NCI-H2227 treated with DMSO at 0.1 percent for 48 hours (cell line): ENCODE results near the gene TTLL9.

Source experiments
- DNase-seq: peaks from one replicate; lab custom pipeline; 2025; lab: John Stamatoyannopoulos, UW

TTLL9 gene

DNA sequence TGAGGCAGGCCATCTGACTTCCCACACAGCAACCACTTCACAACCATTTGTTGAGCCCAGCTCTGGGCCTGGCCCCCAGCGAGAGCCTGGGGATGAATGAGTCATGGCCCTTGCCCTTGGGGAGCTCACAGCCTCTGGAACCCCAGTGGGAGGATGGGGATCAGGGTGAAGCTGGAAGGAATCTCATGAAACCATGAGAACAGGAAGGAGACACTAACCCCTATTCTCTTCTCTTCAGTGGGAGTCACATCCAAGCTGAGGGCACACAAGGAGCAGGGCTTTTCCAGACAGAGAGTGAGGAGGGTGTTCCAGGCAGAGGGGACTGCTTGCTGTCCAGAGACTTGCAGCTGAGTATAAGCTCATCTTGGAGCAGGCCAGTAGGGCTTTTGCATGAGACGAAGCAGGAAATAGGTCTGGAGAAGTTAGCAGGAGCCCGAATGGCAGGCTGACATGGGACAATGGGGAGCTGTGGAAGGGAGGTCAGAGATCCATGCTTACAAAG, 32.5 kb upstream of the TTLL9 start:
- no peak for DNase-seq

DNA sequence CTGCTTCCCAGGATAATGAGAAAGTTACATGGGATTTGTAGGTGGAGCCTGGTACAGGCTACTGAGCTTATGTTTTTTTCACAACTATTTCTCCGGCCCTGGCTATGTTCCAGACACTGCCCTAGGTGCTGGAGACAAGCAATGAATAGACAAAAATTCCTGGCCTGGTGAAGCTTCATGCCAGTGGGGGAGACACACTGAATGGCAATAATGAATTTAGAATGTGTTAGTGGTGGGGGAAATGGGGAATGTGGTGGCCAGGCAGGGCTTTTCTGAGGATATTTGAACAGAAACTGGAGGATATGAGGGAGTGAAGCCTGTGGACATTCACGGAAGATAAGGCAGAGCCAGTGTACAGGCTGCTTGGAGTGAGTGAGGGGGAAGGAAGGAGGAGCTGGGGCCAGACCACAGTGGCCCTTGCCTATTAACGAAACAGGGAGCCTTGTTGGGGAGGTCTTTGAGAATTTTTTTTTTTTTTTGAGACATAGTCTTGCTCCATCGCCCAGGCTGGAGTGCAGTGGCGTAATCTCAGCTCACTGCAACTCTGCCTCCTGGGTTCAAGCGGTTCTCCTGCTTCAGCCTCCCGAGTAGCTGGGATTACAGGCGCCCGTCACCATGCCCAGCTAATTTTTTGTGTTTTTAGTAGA, 31.7 kb upstream of the TTLL9 start:
- no peak for DNase-seq

DNA sequence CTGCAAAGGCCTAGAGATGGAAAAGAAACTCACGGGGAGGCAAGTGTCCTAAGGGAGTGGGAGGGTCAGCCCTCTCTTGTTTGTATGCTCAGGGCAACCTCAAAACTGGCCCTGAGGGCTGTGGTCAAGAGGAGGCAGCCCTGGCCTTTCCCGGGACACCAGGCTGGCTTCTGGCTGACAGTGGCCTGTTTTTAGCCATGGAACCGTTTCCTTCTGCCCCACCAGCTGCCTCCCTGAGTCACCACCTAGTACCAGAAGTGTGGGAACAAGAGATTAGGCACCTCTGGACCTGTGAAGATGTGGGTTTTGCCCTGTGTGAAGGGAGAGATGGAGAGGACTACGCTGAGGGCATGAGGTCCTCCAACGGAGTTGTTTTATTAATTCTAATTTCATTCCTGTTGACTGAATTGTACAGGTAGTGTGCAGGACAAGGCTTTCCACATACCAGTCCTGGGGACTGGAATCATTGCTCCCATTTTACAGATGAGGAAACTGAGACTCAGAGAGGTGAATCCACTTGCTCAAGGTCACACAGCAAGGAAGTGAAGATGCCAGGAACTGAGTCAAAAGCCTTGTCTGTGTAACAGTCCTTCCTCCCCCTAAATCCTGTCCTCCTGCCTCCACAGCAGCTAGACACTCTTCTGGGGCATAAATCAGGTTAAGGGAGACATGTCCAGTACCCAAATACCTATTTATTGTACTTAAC, 30.5 kb upstream of the TTLL9 start:
- DNase-seq: no peak

DNA sequence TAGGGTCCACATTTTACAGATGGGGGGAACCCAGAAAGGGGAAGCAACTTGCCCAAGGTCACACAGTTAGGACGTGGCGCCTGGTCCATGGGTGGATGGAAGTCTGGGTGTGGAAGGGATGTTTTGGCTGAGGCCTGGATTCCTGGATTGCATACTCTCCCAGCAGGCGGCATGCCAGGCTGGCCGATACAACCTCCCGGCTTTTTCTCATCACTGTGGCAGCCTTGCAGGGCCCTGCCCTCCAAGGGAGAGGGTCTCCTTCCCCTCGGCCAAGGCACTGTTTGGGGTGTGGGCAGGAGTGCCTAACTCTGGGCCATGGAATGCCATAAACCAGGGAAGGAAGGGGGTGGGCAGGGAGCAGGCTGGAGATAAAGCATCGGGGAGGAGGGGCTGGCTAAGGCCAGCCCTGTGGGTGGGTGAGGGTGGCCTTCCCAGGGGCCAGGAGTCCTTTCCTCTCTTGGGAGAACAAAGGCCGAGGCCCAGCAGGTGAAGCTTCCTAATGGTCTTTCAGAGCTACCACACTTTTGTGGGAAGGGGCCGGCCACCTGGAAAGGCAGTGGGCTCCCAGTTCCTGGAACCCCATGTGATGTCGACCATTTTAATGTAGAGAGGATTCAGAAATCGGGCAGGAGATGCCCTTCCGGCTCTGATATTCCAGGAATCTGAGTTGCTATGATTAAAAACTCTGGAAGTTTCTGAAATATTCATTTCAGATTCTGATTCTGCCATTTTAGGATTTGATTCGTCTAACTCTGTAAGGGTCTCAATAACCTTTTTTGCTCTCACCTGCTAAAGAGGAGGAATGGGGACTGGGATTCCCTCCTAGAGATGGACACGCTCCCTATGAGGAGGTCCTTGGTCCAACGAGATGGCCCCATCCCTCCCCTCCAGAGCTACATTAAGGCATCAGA, 29.3 kb upstream of the TTLL9 start:
- no peak for DNase-seq

DNA sequence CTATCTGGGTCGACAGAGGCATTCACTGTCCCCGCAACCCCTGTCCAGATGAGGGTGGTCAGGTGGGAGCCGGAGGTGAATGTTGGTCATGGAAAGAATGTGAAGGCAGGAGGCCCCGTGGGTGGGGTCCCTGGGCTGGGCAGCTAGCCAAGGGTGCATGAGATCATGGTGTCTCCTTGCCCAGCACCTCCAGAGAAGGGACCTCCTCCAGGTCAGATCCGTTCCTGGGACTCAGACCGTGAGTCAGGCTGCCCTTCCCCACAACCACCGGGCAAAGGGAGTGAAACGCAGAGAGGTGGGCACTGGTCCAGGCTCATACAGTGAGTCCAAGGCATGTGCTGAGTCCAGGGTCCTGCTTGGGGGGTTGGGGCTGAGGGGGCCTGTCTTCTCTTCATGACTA, 28.5 kb upstream of the TTLL9 start:
- DNase-seq: no peak

DNA sequence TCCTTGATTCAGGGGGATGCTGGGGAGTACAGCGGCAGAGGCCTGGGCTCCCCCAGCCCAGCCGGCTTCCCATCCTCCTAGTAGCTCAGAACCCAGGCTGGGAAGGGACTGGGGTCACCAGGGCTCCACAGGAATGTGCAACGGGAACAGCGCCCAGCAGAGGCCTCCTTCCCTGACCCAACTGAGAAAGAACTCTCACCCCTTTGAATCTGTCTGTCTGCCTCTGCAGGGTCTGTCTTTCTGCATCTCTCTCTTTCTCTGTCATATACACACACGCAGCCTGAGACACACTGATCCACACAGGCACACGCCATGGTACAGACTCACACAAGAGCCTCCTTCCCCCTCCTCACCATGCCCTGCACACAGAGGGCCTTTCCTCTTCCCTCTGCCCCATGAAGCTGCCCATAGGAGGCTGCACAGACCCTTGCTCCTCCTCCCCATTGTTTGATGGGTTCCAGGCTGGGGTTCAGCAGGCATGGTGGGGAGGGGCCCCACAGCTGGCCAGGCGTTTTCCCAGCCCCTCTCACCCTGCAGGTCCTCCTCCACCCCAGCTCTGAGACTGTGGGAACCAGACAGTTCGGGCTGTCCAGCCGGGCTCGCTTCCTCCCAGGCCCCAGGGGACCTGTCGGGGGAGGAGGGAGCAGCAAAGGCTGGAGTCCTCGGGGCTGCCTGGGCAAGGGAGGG, 27.8 kb upstream of the TTLL9 start:
- DNase-seq: no peak

DNA sequence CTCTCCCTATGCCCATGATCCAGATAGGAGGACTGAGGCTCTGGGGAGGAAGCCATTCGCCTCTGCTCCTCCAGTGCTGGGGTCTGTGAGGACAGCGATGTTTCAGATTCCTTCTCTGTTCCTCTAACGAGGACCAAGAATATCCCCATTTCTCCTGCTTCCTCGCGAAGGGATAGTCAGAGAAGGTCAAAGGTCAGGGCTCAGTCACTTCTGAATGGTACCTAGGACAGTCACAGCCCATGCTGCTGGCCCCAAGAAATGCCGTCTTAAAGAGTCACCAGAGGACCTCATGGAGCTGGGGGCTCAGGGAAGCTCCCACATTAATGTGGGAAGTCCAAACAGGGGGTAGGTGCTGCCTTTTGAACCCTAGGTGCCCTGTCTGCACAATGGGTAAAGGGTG, 27.1 kb upstream of the TTLL9 start:
- no peak for DNase-seq

DNA sequence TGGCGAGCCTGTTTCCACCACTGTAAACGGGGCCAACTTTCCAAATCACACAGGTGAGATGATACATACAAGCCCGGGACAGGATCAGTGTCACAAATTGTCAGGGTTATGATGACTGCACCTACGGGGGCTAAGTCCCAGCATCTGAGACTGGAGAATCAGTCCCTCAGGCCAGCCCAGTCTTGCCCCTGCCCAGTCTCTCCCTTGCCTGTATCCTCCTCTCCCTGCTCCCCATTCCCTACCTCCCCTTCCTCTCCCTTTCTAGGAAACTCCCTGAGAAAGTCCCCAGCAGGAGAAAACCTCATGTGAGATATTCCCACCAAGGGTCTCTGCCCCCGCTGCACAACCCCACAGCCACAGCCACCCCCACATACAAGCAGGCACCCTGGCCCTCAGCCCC, 26.6 kb upstream of the TTLL9 start:
- no peak for DNase-seq

DNA sequence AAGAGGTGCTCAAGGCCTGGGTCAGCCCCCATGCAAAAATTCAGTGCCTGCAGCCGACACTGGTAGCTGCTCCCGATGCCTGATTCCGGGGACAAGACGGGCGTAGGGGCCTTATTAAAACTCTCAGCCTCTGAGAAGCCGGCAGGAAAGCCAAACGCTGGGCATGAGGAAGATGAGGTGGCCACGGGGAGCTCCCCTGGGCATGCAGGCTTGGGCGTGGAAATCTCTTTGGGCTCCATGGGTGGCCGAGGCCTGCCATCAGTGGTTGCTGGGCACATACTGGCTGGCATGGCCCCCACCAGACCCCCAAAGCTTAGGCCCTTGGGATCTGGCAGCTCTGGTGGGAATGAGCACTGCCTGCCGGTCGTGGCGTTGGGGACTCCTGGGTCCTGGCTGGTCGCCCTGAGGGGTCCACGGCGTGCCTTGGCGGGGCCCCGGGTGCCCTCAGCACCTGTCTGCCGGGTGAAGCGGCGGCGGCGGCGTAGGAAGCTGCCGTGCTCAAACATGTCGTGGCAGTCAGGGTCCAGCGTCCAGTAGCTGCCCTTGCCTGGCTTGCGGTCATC, 25.6 kb upstream of the TTLL9 start:
- no peak for DNase-seq

DNA sequence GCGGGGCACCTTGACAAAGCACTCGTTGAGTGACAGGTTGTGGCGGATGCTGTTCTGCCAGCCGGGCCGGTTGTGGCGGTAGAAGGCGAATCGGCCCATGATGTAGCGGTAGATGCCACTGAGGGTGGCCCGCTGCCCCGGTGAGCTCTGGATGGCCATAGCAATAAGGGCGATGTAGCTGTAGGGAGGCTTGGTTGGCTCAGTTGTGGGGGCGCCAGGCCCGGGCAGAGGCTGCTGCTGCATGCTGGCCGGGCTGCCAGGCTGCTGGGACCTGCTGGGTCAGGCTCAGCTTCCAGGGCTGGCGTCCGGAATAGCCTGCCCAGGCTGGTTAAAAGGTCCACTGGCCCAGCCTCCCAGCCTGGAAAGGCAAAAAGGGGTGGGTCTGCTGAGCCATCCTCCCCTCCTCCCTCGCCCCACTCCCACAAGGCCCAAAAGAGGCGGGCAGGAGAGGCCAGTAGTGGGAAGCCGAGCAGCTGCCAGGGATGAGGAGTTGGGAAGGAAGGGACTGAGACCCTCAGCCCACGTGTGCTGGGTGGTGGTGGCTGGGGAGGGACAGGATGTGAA, 25.1 kb upstream of the TTLL9 start, which contains the start of gene FOXS1:
TSS of gene FOXS1 (minus strand) at position 305 of the 564 bp plus-strand sequence. CDS start at position 243, 62 bp downstream.
- DNase-seq: no peak

DNA sequence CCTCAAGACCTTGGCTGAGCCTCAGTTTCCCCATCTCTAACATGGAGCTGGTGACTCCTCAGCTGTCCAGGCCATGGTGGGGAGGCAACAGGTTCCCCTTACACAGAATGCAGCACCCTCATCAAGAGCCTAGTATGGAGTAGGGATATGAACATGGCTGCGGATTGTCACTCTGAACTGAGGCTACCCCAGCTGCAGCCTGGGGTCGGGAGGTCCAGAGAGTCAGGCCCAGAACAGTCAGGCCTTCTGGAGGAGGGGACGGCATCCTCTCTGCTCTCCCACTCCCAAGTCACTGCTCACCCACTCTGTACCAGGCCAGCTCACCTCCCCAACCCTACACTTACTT, 23.7 kb upstream of the TTLL9 start:
- DNase-seq: no peak

DNA sequence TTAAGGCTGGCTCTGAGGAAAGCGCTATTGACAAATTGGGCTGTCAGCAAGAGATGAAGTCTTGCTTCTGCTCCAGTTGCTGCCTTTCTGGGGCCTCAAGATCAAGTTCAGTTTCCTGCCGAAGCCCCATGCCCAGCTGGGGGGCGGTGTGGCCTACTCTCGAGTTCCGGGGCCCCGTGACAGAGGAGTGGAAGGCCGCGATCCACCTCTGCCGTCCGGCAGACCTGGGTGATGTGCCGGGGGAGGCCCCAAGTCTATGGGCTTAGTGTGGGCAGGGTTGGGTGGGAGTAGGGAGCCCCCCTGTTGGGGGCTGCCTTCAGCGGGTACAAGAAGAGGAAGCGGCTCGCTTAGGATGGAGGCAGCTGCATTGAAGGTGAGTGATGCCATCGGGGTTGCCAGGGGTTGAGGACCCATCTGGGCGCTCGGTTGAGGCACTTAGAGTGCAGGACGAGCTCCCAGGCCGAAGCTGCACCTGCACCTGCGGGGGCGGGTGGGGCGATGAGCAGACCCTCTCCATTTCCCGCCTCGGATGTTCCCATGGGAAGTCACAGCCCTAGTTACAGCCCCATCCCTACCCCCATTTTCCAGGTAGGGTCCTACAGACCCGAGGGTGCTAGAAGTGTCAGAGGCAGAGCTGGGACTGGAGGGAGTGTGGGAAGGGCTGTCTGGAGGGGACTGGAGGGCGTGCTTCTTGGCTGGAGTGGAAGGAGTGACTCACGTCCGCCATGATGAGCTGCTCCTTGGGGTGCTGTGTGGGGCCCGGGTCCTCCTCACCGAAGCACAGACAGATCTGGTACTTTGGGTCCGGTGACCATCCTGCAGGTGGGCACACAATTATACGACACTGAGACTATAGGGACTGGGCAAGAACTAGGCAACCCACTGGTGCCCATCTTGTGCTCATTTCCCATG, 22.1 kb upstream of the TTLL9 start:
- no peak for DNase-seq

DNA sequence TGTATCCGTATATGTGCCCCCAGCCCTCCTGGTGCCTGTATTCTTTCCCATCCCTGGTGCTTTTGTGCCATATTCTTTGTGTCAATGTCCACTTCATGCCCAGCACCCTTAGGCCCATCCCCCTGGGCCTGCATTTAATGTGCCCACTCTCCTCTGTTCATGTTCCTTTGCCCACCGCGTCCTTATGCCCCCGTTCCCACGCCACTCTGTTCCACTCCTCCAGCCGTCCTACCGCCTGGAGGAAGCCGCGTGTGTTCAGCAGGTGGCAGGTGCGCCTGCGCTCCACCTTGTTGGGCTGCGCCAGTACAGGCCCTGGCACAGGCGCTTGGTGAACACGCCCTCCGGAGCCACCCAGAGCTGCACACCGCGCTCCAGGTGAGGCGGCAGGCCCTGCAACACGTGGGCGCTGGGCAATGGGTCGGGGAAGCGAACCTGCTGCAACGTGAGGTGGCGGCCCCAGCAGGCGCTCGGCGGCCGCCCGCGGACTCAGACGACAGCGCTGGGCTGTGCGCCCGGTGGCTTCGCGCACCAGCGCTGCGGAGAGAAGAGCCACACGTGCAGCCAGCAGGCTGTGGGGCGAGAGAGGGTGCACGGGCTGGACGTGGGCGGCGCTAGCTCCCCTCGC, 21.0 kb upstream of the TTLL9 start:
- DNase-seq: no peak

DNA sequence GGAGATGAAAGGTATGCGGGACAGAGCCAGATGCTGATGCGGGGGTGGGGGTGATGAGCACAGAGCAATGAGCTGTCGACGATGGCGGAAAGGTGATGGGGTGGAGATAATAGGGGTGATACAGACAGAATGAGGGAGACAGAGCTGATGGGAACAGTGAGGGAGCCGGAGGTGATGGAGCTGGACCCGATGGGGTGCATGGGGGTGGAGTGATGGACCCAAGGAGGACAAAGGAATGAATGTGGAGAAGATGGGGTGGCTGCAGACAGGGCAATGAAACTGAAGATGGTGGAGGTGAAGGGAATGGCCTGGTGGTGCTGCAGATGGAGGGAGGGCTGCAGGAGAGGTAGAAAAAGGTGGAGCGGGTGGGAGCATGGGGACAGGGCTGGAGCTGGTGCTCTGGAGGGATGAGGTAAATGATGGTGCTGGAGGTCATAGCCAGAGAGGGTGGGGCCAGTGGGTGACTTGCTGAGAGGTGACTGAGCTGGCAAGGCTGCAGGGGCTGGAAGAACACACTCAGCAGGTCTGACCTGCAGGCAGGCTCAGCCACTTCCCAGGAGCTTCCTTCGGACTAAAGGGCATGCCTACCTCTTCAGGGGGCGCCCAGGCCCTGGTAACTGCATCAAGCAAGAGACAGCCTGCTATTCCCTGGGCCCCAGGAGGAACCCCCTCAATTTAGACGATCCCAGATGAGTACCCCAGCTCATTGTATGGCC, 19.0 kb upstream of the TTLL9 start:
- DNase-seq: no peak

DNA sequence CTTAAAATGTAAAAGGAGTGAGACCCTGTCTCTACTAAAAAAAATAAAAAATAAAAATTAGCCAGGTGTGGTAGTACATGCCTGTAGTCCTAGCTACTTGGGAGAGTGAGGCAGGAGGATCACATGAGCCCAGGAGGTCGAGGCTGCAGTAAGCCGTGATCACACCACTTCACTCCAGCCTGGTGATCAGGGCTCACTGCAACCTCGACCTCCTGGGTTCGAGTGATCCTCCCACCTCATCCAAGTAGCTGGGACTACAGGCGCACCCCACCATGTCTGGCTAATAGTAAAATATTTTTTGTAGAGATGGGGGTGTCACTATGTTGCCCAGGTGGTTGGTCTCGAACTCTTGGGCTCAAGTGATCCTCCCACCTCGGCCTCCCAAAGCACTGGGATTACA, 17.0 kb upstream of the TTLL9 start:
- no peak for DNase-seq

DNA sequence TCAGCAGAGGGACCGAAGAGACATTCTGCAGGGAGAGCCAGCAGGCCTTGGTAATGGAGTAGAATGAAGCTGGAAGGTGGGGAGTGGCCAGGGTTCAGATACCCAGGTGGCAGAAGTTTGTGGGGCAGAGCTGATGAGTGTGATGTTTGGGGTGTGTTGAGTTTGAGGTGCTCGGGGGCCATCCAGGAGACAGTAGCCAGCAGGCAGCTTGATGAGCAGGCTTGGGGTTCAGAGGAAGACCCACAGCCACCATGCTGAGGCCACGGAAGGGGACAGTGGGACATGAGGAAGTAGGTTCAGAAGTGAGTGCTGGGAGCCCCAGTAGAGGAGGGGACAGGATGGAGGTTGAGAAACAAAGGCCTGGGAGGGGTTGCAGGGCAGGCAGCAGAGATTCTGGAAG, 13.9 kb upstream of the TTLL9 start:
- DNase-seq: no peak

DNA sequence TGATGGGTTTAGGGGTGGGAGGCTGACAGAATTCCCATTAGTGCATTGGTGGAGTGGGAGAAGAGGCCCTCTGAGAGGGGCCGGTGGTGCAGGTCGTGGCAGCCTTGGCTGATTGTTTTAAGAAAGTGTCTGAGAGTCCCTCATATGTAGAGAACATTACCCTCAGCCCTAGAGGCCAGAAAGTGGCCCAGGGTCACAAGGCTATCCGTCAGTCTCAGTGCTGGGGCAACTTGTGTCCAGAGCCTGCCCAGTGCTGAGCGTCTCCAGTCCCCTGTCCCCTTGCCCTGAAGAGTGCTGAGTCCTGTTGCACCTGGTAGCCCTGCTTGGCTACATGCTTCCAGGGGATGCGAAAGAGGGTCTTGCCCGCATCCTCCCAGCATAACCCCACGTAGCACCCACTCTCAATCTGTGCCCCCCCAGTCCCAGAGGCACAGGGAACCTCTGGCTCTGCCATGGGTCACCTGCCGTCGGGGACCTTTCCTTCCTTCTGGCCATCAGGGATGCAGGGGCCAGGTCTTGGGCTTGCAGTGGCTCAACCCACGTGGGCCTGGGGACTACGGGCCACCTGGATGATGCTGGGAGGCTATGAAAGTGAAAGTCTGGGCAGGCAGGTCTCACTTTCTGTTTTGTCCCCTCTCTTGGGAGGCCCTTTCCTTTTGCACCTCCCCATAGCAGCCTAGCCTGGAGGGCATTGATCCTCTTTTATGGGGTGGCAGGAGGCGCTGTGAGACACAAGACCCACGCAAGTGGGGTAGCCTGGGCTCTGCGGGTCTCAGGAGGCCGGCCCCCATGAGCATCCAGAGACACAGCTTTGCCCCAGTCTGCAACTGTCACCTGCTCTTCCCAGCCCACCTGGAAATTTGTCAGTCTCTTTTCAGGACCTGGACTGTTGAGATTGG, 12.3 kb upstream of the TTLL9 start:
- DNase-seq: no peak

DNA sequence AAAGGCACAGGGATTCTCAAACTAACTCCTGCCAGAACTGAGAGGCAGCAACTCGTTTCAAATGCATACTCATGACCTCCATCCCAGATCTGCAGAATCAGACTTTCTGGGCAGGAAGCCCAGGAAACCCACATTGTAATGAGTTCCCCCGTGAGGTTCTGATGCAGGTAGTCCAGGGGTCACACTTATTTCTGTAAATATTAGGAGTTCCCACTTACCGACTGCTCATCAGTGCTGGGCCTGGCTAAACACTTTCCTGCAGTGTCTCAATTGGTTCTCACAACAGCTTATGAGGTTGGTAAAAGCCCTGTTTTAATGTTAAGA, 11.7 kb upstream of the TTLL9 start:
- DNase-seq: no peak
